K562 (cell line): ENCODE data around the gene RAB5B. TPM values are rescaled to one million over a fixed set of nuclear protein-coding genes. Genes with fewer than 3 reads are reported as not detected.

Experiments used
- ATAC-seq: fragments of 200-7000 bp; cut with Tn5 transposase; 3 replicates; pipeline ENCODE4 v1.9.1; 2020; ENCODE audit warnings: moderate library complexity
- BruUV-seq: library from RNA; stranded (reverse); fragments of 400-500 nt; replicated peaks from 2 replicates; lab custom pipeline; 2021; lab: Mats Ljungman, UMichigan
- CTCF ChIA-PET: fragments of 300-600 bp; formaldehyde crosslinking; extraction: SDS; loops from one replicate; lab custom pipeline; 2021; ENCODE audit warnings: low intra/inter-chr PET ratio; lab: Yijun Ruan, JAX
- POLR2A ChIA-PET: fragments of 300-600, 350-650 bp; sonication (Branson Sonifier 250); formaldehyde crosslinking; extraction: SDS; loops from one replicate; lab custom pipeline; 2021; ENCODE audit warnings: antibody characterized with exemption, inconsistent platforms; lab: Yijun Ruan, JAX
- DNase-seq, 4 experiments: peaks; one replicate each; pipeline versions ENCODE4 v3.0.0 to v3.0.0-alpha.2; 2011 to 2018; ENCODE audit warnings: low spot score in 3 of 4, mixed read lengths in 3 of 4; ENCODE audit errors: extremely low read depth in 1 of 4
- FAIRE-seq: peaks from 2 replicates; lab custom pipeline; 2011; peaks lifted over from hg19 to GRCh38; lab: Jason Lieb, UNC
- H2AFZ ChIP-seq: 2 replicates; pipeline ENCODE4 v1.6.0; 2011; ENCODE audit warnings: low read depth, low read length, control low read depth, inconsistent platforms
- H3K27ac ChIP-seq: fragments of 200-600 bp; 3 replicates; pipeline ENCODE4 v1.8.0; 2011; ENCODE audit warnings: low read depth, mild to moderate bottlenecking, control low read depth, inconsistent platforms, low read length, moderate library complexity, mixed read lengths; ENCODE audit errors: extremely low read depth
- H3K27me3 ChIP-seq, 2 experiments: fragments of 300-600 bp in 1 of 2; 2 replicates in 1 of 2; 3 replicates in 1 of 2; pipeline versions ENCODE4 v1.6.0 to v1.8.0; 2011; ENCODE audit warnings: inconsistent platforms in 2 of 2, low read length in 2 of 2, mild to moderate bottlenecking in 1 of 2, mixed read lengths in 1 of 2, moderate library complexity in 1 of 2; ENCODE audit not compliant: control insufficient read depth in 2 of 2, insufficient read depth in 2 of 2
- H3K36me3 ChIP-seq: fragments of 300-600 bp; 3 replicates; pipeline ENCODE4 v1.8.0; 2011; ENCODE audit warnings: mild to moderate bottlenecking, low read length, inconsistent platforms; ENCODE audit not compliant: control insufficient read depth, insufficient read depth
- H3K4me1 ChIP-seq, 2 experiments: fragments of 200-600 bp in 1 of 2; replicated peaks in 1 of 2; 2 replicates in 1 of 2; 3 replicates in 1 of 2; pipeline versions ENCODE4 v1.5.1 to v1.8.0; 2011; ENCODE audit warnings: inconsistent platforms in 2 of 2, low read length in 2 of 2, mild to moderate bottlenecking in 1 of 2, mixed read lengths in 1 of 2, moderate library complexity in 1 of 2; ENCODE audit not compliant: control insufficient read depth in 2 of 2, insufficient read depth in 2 of 2
- H3K4me2 ChIP-seq: 2 replicates; pipeline ENCODE4 v1.6.1; 2011; ENCODE audit warnings: low read length, control low read depth, inconsistent platforms, mixed read lengths; ENCODE audit not compliant: insufficient read depth
- H3K4me3 ChIP-seq: fragments of 200-600 bp; sonication (generic), shearing (Covaris generic); 2 replicates; pipeline ENCODE4 v1.5.1; 2016; ENCODE audit warnings: control low read depth, inconsistent platforms
- H3K79me2 ChIP-seq: fragments of 200-600 bp; 3 replicates; pipeline ENCODE4 v1.8.0; 2011; ENCODE audit warnings: low read length, inconsistent platforms; ENCODE audit not compliant: control insufficient read depth, insufficient read depth
- H3K9ac ChIP-seq, 2 experiments: 2 replicates each; pipeline versions ENCODE4 v1.6.0 to v1.6.1; 2011; ENCODE audit warnings: low read depth in 2 of 2, low read length in 2 of 2, control low read depth in 1 of 2, inconsistent platforms in 1 of 2, mild to moderate bottlenecking in 1 of 2, mixed read lengths in 1 of 2; ENCODE audit not compliant: insufficient read depth in 1 of 2
- H3K9me1 ChIP-seq: one replicate; pipeline ENCODE4 v1.6.0; 2011; ENCODE audit warnings: inconsistent platforms, mild to moderate bottlenecking, low read length, moderate library complexity; ENCODE audit not compliant: control insufficient read depth, insufficient read depth
- H3K9me3 ChIP-seq: replicated peaks from 2 replicates; pipeline ENCODE4 v1.5.1; 2011; ENCODE audit warnings: low read depth, low read length, inconsistent platforms; ENCODE audit not compliant: control insufficient read depth, insufficient read depth
- H4K20me1 ChIP-seq: replicated peaks from 2 replicates; pipeline ENCODE4 v1.6.1; 2011; ENCODE audit warnings: low read length, inconsistent platforms, mixed read lengths; ENCODE audit not compliant: control insufficient read depth, insufficient read depth
- ARID1B ChIP-seq: fragments of 450-650 bp; IDR thresholded peaks from 2 replicates; pipeline ENCODE4 v1.6.1; 2016; ENCODE audit warnings: antibody characterized with exemption, mild to moderate bottlenecking, inconsistent platforms
- JUND ChIP-seq, 2 experiments: IDR thresholded peaks; 2 replicates in 1 of 2; 3 replicates in 1 of 2; pipeline ENCODE4 v1.6.1; 2011; ENCODE audit warnings: borderline replicate concordance in 2 of 2, low read depth in 2 of 2, low read length in 2 of 2, improper control_type of control experiment in 1 of 2, missing biosample characterization in 1 of 2, missing genetic modification characterization in 1 of 2, missing genetic modification reagents in 1 of 2
- NR2C1 ChIP-seq, 2 experiments: fragments of 450-650 bp; IDR thresholded peaks; 2 replicates each; pipeline ENCODE4 v1.6.1; 2017; ENCODE audit warnings: mild to moderate bottlenecking in 2 of 2, antibody characterized with exemption in 1 of 2, inconsistent platforms in 1 of 2, missing compliant biosample characterization in 1 of 2, missing genetic modification characterization in 1 of 2
- NR2C2 ChIP-seq, 2 experiments: fragments of 200-800 bp in 1 of 2; sonication (Bioruptor generic) in 1 of 2; sonication (generic) in 1 of 2; formaldehyde crosslinking in 1 of 2; IDR thresholded peaks; 2 replicates each; pipeline versions ENCODE4 v1.6.1 to v1.8.0; 2016 to 2022; ENCODE audit warnings: mild to moderate bottlenecking in 1 of 2, missing compliant biosample characterization in 1 of 2, missing genetic modification characterization in 1 of 2, missing genetic modification reagents in 1 of 2
- POLR3G ChIP-seq: IDR thresholded peaks from 2 replicates; pipeline ENCODE4 v1.6.1; 2011; ENCODE audit not compliant: insufficient read length, insufficient replicate concordance; ENCODE audit errors: extremely low read depth
- WGBS: fragments of 100-300 bp; shearing (Covaris generic); methylation state at CpG from one replicate; pipeline ENCODE4 v1.1.6; 2016; ENCODE audit warnings: low coverage, mixed read lengths; ENCODE audit not compliant: insufficient coverage; ENCODE audit errors: missing lambda C conversion rate; 5-methylcytosine and 5-hydroxymethylcytosine counted together
- in situ Hi-C: fragments of 300-500 bp; cut with MboI; formaldehyde crosslinking; loops from 4 replicates; pipeline ENCODE4 v1.15.0; 2018; ENCODE audit warnings: inconsistent platforms, mixed read lengths
- intact Hi-C: fragments of 100-400 bp; cut with micrococcal nuclease; formaldehyde crosslinking; loops from 2 replicates; pipeline ENCODE4 v1.14.2; 2022
- polyA plus RNA-seq, 8 experiments: library from polyadenylated mRNA; depleted of rRNA in 4 of 8; stranded (reverse) in 5 of 8; unstranded in 3 of 8; fragments of >200 nt; fragmentation: Nextera tagmentation in 2 of 8; fragmentation: Illumina TruSeq in 1 of 8; extraction: Ambion mirVana in 2 of 8; extraction: Trizol in 1 of 8; gene quantifications; 2 replicates each; pipeline versions ENCODE4 v1.2.1 to v1.2.3, GENCODE V29; 2011 to 2014; ENCODE audit warnings: inconsistent platforms in 1 of 8, missing spikeins in 1 of 8
- total RNA-seq, 7 experiments: library from RNA; depleted of rRNA in 6 of 7; stranded (reverse); fragments of >200 nt in 6 of 7; fragmentation: Illumina TruSeq in 2 of 7; extraction: Trizol in 2 of 7; gene quantifications; 2 replicates each; pipeline versions ENCODE4 v1.2.1 to v1.2.3, GENCODE V29; 2011 to 2021; ENCODE audit warnings: low replicate concordance in 1 of 7

The RAB5B gene
- total and polyA plus RNA-seq, 9 of the 15 experiments (the other 6 are each of a cell fraction or from before 2014, with no cell fraction given), result 6.8 to 73.8 (median 25.2) TPM

- TF ChIP-seq POLR3G (no peak), ARID1B (0 out of 2 replicates have a peak, but pooled peaks have one; percentile 17)
These were observed 17.9 kb upstream of the RAB5B start (continued) for GRCh38 chr12:55955800-55956508.

DNA sequence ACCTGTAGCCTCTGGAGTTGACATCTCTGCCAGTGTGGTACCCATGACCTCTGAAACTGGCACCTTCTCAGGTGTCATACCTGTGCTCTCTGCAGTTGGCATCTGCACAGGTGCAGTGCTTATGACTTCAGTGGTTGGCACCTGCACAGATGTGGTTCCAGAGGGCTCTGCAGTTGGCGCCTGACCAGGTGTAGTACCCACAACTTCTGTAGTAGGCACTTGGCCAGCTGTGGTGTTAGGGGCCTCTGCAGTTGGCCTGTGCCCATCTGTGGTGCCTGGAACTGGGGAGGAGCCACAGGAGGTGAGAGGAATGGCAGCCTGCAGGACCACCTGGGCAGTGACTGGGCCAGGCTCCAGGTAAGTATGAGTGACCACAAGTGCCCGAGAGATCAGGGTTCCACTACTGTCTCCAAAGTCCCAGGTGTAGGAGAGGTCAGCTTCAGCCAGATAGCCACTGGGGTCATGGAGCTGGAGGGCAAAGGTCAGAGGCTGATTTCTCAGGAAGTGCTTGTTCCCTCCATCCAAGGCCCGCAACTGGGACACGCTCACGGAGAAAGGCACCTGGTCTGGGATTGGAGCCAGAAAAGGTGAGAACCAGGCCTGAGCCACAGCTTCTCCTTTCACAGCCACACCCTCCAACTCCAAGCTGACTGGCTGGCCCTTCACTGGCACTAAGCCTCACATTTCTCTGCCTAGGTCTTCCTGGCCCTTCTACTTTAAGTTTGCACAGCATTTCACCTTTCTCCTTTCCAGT lies 16.6 kb upstream of the RAB5B start:
- H2AFZ ChIP-seq, result 0 out of 2 replicates have a peak overlapping the region, but pooled peaks have one; percentile 4
- no peaks in the 10 kb centered on the region for H3K79me2 ChIP-seq
- TF ChIP-seq NR2C1 (IDR thresholded peaks at IDR 0.05), result peak; percentile 42; the same call in 1 of the 2 replicates
- TF ChIP-seq NR2C1 (tag; IDR thresholded peaks at IDR 0.05), result peak; percentile 63
- TF ChIP-seq JUND (IDR thresholded peaks at IDR 0.05; ENCODE audit: borderline replicate concordance, low read depth, low read length), result no peak
- TF ChIP-seq JUND (tag; IDR thresholded peaks at IDR 0.05; ENCODE audit: borderline replicate concordance, low read depth, low read length), result no peak
- TF ChIP-seq NR2C2 (CRISPR knock-in tag; IDR thresholded peaks at IDR 0.05), result no peak
- 0 out of 2 replicates have a peak, but pooled peaks have one; percentile 24 for TF ChIP-seq NR2C2 (tag; IDR thresholded peaks at IDR 0.05)
- H4K20me1 ChIP-seq, result no peaks in the 10 kb centered on the region; the same call in 1 of the 2 replicates
- intact Hi-C loops (no loop called here), in situ Hi-C loops (no loop called here)
- BruUV-seq, result no TSS peak
- DNase-seq (no peak), FAIRE-seq (no peak), ATAC-seq (no peak)
- H3K9me3 ChIP-seq, result no peaks in the 10 kb centered on the region
- WGBS, result 36% methylated on average over 5 of the region's 5 CpGs
- no peak overlapping the region for H3K27ac ChIP-seq
- H3K9ac ChIP-seq, result no peak overlapping the region
- no peak overlapping the region for H3K4me2 ChIP-seq
- ChIA-PET POLR2A (interaction anchor here (0.6 to 2.0 kb wide), 8 partner anchors 11 to 156 kb away, joined by 3 to 6 read pairs (median 3); partner anchors contain the start of gene RAB5B), CTCF (no interaction called here)
- no peaks in the 10 kb centered on the region for H3K9me1 ChIP-seq
- peaks cover 7 to 10% of the 10 kb centered on the region in 2 experiments; a peak in 4 of 5 replicates for H3K4me1 ChIP-seq
- no peaks in the 10 kb centered on the region for H3K36me3 ChIP-seq
- H3K4me3 ChIP-seq, result no peak overlapping the region
- H3K27me3 ChIP-seq, result no peaks in the 10 kb centered on the region
